OCI-LY3 (cell line): ENCODE data around the gene TBC1D16.

Experiments
- EZH2phosphoT487 ChIP-seq: fragments of 200-600 bp; shearing (Covaris generic); IDR thresholded peaks from 2 replicates; pipeline ENCODE4 v1.6.1; 2018; ENCODE audit warnings: antibody characterized with exemption, mixed run types, low read depth
- TF ChIP-seq, protein P1 (sequence below): fragments of 200-600, 300-600 bp; sonication (generic); IDR thresholded peaks from 2 replicates; pipeline ENCODE4 v1.5.1; 2014; ENCODE audit warnings: antibody characterized with exemption, low read length, low read depth

GRCh38 chr17:79939755-79940458 is 95.8 kb downstream of the TBC1D16 start:
- no peak for TF ChIP-seq EZH2phosphoT487
- TF ChIP-seq, protein P1, sequence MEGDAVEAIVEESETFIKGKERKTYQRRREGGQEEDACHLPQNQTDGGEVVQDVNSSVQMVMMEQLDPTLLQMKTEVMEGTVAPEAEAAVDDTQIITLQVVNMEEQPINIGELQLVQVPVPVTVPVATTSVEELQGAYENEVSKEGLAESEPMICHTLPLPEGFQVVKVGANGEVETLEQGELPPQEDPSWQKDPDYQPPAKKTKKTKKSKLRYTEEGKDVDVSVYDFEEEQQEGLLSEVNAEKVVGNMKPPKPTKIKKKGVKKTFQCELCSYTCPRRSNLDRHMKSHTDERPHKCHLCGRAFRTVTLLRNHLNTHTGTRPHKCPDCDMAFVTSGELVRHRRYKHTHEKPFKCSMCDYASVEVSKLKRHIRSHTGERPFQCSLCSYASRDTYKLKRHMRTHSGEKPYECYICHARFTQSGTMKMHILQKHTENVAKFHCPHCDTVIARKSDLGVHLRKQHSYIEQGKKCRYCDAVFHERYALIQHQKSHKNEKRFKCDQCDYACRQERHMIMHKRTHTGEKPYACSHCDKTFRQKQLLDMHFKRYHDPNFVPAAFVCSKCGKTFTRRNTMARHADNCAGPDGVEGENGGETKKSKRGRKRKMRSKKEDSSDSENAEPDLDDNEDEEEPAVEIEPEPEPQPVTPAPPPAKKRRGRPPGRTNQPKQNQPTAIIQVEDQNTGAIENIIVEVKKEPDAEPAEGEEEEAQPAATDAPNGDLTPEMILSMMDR, result no peak
